Common myeloid progenitor, CD34-positive (primary cell): ENCODE results near the gene RHBDF1.

Experiments used
- CTCF ChIA-PET: fragments of 350-600 bp; sonication (Branson Sonifier 250); formaldehyde crosslinking; loops from one replicate; lab custom pipeline; 2021; ENCODE audit warnings: antibody characterized with exemption; lab: Charles Lee
- POLR2A ChIA-PET: fragments of 350-600 bp; sonication (Branson Sonifier 250); formaldehyde crosslinking; loops from one replicate; lab custom pipeline; 2021; ENCODE audit warnings: antibody characterized with exemption; lab: Charles Lee
- DNase-seq, 3 donors: peaks; one replicate each; pipeline versions ENCODE4 v3.0.0 to v3.0.0-alpha.2; 2013
- H3K27ac ChIP-seq, 2 experiments: 1 replicate in 1 of 2; 2 replicates in 1 of 2; pipeline ENCODE4 v1.7.0; 2013; ENCODE audit warnings: inconsistent platforms in 2 of 2, low read length in 2 of 2, mild to moderate bottlenecking in 2 of 2, low read depth in 1 of 2, moderate library complexity in 1 of 2; ENCODE audit not compliant: severe bottlenecking in 2 of 2, insufficient read depth in 1 of 2, poor library complexity in 1 of 2
- H3K27me3 ChIP-seq, 5 experiments: replicated peaks in 2 of 5; 1 replicate in 3 of 5; 2 replicates in 2 of 5; pipeline versions ENCODE4 v1.6.1 to v1.7.0; 2013; ENCODE audit warnings: low read length in 4 of 5, mild to moderate bottlenecking in 2 of 5, moderate library complexity in 2 of 5, inconsistent platforms in 1 of 5; ENCODE audit not compliant: insufficient read depth in 5 of 5, control insufficient read depth in 4 of 5
- H3K36me3 ChIP-seq, 4 experiments: 1 replicate in 2 of 4; 2 replicates in 2 of 4; pipeline versions ENCODE4 v1.6.1 to v1.7.0; 2013; ENCODE audit warnings: low read length in 3 of 4, control low read depth in 1 of 4, mild to moderate bottlenecking in 1 of 4; ENCODE audit not compliant: control insufficient read depth in 4 of 4, insufficient read depth in 4 of 4
- H3K4me1 ChIP-seq, 4 experiments: 1 replicate in 3 of 4; 2 replicates in 1 of 4; pipeline versions ENCODE4 v1.6.1 to v1.7.1; 2013; ENCODE audit warnings: low read length in 3 of 4, mild to moderate bottlenecking in 3 of 4, control low read depth in 1 of 4, inconsistent platforms in 1 of 4, moderate library complexity in 1 of 4; ENCODE audit not compliant: control insufficient read depth in 4 of 4, insufficient read depth in 4 of 4; ENCODE audit errors: control extremely low read depth in 1 of 4
- H3K4me3 ChIP-seq, 7 experiments: 1 replicate in 4 of 7; 2 replicates in 3 of 7; pipeline versions ENCODE4 v1.5.1 to v1.7.0; 2013; ENCODE audit warnings: mild to moderate bottlenecking in 7 of 7, low read length in 6 of 7, moderate library complexity in 6 of 7, inconsistent platforms in 2 of 7, low read depth in 2 of 7, control low read depth in 1 of 7; ENCODE audit not compliant: insufficient read depth in 4 of 7, control insufficient read depth in 1 of 7; ENCODE audit errors: extremely low read depth in 1 of 7
- H3K9me3 ChIP-seq, 5 experiments: 1 replicate in 4 of 5; 2 replicates in 1 of 5; pipeline versions ENCODE4 v1.6.1 to v1.7.1; 2013; ENCODE audit warnings: low read length in 4 of 5, mild to moderate bottlenecking in 2 of 5, inconsistent platforms in 1 of 5, low read depth in 1 of 5, moderate library complexity in 1 of 5; ENCODE audit not compliant: control insufficient read depth in 4 of 5, insufficient read depth in 2 of 5; ENCODE audit errors: control extremely low read depth in 1 of 5
- WGBS: methylation state at CpG from one replicate; pipeline ENCODE4 v1.1.5; 2013; ENCODE audit not compliant: insufficient coverage; 5-methylcytosine and 5-hydroxymethylcytosine counted together

RHBDF1 gene

GRCh38 chr16:86483-86952 lies 14.1 kb upstream of the RHBDF1 start:
- ChIA-PET CTCF (interaction anchor here (1.2 to 17.5 kb wide), 2 partner anchors 10 to 15 kb away, joined by 7 to 643 read pairs; partner anchors contain the start of genes MPG and RHBDF1), POLR2A (no interaction called here)
- Histone ChIP-seq H3K36me3 (peaks cover 0 to 67% (median 42%) of the 10 kb centered on the region in 4 experiments), H3K27ac (peak overlapping the region in 1 of 2 experiments; percentile 68), H3K4me1 (peaks cover 0 to 66% (median 51%) of the 10 kb centered on the region in 4 experiments), H3K9me3 (no peaks in the 10 kb centered on the region), H3K4me3 (peak overlapping the region in 1 of 7 experiments; percentile 37), H3K27me3 (no peaks in the 10 kb centered on the region)
- DNase-seq, result no peak
- WGBS, result 93% methylated on average over 19 of the region's 23 CpGs

- H3K4me1 ChIP-seq, result peaks cover 0 to 60% (median 48%) of the 10 kb centered on the region in 4 experiments
- POLR2A ChIA-PET, result interaction anchor here (0.8 to 1.5 kb wide), 2 partner anchors 14 to 16 kb away, joined by 3 to 4 read pairs; no protein-coding TSS in a partner anchor
Observed at GRCh38 chr16:85865-86264, 13.4 kb upstream of the RHBDF1 start.

GRCh38 chr16:85407-85782 lies 13.0 kb upstream of the RHBDF1 start:
- Histone ChIP-seq H3K9me3 (no peaks in the 10 kb centered on the region), H3K27me3 (no peaks in the 10 kb centered on the region), H3K4me3 (peak overlapping the region in 2 of 7 experiments; percentile 7 to 46), H3K4me1 (peaks cover 0 to 57% (median 47%) of the 10 kb centered on the region in 4 experiments), H3K27ac (peak overlapping the region in 1 of 2 experiments; percentile 68), H3K36me3 (peaks cover 0 to 72% (median 44%) of the 10 kb centered on the region in 4 experiments)
- POLR2A ChIA-PET, result interaction anchor here (0.8 to 1.5 kb wide), 4 partner anchors 12 to 20 kb away, joined by 3 to 5 read pairs (median 4); no protein-coding TSS in a partner anchor
- no peak for DNase-seq
- CTCF ChIA-PET, result interaction anchor here (1.1 to 17.5 kb wide), 4 partner anchors 12 to 32 kb away, joined by 3 to 643 read pairs (median 16); partner anchors contain the start of genes MPG and RHBDF1
- WGBS, result 44% methylated on average over 18 of the region's 18 CpGs

More at GRCh38 chr16:85865-86264, 13.4 kb upstream of the RHBDF1 start:
- Histone ChIP-seq H3K27me3 (no peaks in the 10 kb centered on the region), H3K9me3 (no peaks in the 10 kb centered on the region), H3K36me3 (peaks cover 0 to 70% (median 45%) of the 10 kb centered on the region in 4 experiments), H3K27ac (peak overlapping the region in 1 of 2 experiments; percentile 68), H3K4me3 (peak overlapping the region in 1 of 7 experiments; percentile 37)
- CTCF ChIA-PET, result interaction anchor here (1.1 to 17.5 kb wide), 4 partner anchors 11 to 31 kb away, joined by 3 to 643 read pairs (median 16); partner anchors contain the start of genes MPG and RHBDF1
- DNase-seq, result peak in 2 of 3 donors; percentile 33 to 37
- WGBS, result 59% methylated on average over 9 of the region's 9 CpGs

- 1% methylated on average over 7 of the region's 7 CpGs for WGBS
- Histone ChIP-seq H3K27ac (peak overlapping the region in 1 of 2 experiments; percentile 68), H3K27me3 (no peaks in the 10 kb centered on the region), H3K9me3 (no peaks in the 10 kb centered on the region), H3K4me1 (peaks cover 0 to 54% (median 48%) of the 10 kb centered on the region in 4 experiments), H3K36me3 (peaks cover 2 to 72% (median 44%) of the 10 kb centered on the region in 4 experiments), H3K4me3 (peak overlapping the region in 3 of 7 experiments; percentile 1 to 46 (median 7))
- ChIA-PET CTCF (interaction anchor here (0.8 to 17.5 kb wide), 6 partner anchors 9 to 32 kb away, joined by 3 to 643 read pairs (median 4); partner anchors contain the start of genes MPG and RHBDF1), POLR2A (interaction anchor here (0.7 to 1.5 kb wide), 6 partner anchors 9 to 22 kb away, joined by 3 to 5 read pairs (median 3); no protein-coding TSS in a partner anchor)
- peak; percentile 71 to 96 (median 93) for DNase-seq
Observed at GRCh38 chr16:84718-85406, 12.4 kb upstream of the RHBDF1 start.

GRCh38 chr16:83781-84615 lies 11.6 kb upstream of the RHBDF1 start:
- H3K4me3 ChIP-seq, result peak overlapping the region in 2 of 7 experiments; percentile 14 to 38
- ChIA-PET CTCF (interaction anchor here (0.8 to 17.5 kb wide), 6 partner anchors 10 to 23 kb away, joined by 3 to 643 read pairs (median 4); partner anchors contain the start of genes MPG and RHBDF1), POLR2A (interaction anchor here (1.0 to 1.5 kb wide), 3 partner anchors 9 to 18 kb away, joined by 3 to 5 read pairs (median 3); no protein-coding TSS in a partner anchor)
- 50% methylated on average over 20 of the region's 21 CpGs for WGBS
- peaks cover 2 to 71% (median 43%) of the 10 kb centered on the region in 4 experiments for H3K36me3 ChIP-seq
- H3K9me3 ChIP-seq, result no peaks in the 10 kb centered on the region
- peak in 2 of 3 donors; percentile 43 to 55 for DNase-seq
- peak overlapping the region in 1 of 2 experiments; percentile 68 for H3K27ac ChIP-seq
- H3K4me1 ChIP-seq, result peaks cover 0 to 60% (median 57%) of the 10 kb centered on the region in 4 experiments
- H3K27me3 ChIP-seq, result no peaks in the 10 kb centered on the region

- Histone ChIP-seq H3K36me3 (peaks cover 2 to 63% (median 35%) of the 10 kb centered on the region in 4 experiments), H3K4me1 (peaks cover 0 to 68% (median 65%) of the 10 kb centered on the region in 4 experiments), H3K4me3 (no peak overlapping the region), H3K9me3 (no peaks in the 10 kb centered on the region), H3K27me3 (no peaks in the 10 kb centered on the region), H3K27ac (no peak overlapping the region)
- CTCF ChIA-PET, result interaction anchor here (0.8 to 17.5 kb wide), 4 partner anchors 12 to 18 kb away, joined by 3 to 643 read pairs (median 4); partner anchors contain the start of genes MPG and RHBDF1
- DNase-seq, result no peak
- POLR2A ChIA-PET, result no interaction called here
- WGBS, result 97% methylated on average over 20 of the region's 31 CpGs
Observed at GRCh38 chr16:83060-83603, 10.7 kb upstream of the RHBDF1 start.
